HepG2 (cell line): ENCODE measurements around the gene SDC1. TPM values are rescaled to one million over a fixed set of nuclear protein-coding genes. Genes with fewer than 3 reads are reported as not detected.

Experiments
- ATF4 ChIP-seq, 2 experiments: fragments of 450-650 bp in 1 of 2; sonication (generic) in 1 of 2; formaldehyde crosslinking; IDR thresholded peaks; 2 replicates each; pipeline versions ENCODE4 v1.5.0 to v1.8.0; 2020 to 2022; ENCODE audit warnings: mild to moderate bottlenecking in 1 of 2, missing genetic modification reagents in 1 of 2
- CEBPG ChIP-seq: IDR thresholded peaks from 2 replicates; pipeline ENCODE4 v1.6.1; 2016
- CREBL2 ChIP-seq: sonication (generic); formaldehyde crosslinking; IDR thresholded peaks from 2 replicates; pipeline ENCODE4 v1.8.1; 2023; ENCODE audit warnings: missing genetic modification reagents, mild to moderate bottlenecking, borderline replicate concordance
- EED ChIP-seq: sonication (generic); formaldehyde crosslinking; IDR thresholded peaks from 2 replicates; pipeline ENCODE4 v1.5.0; 2020; ENCODE audit warnings: mild to moderate bottlenecking, missing genetic modification reagents
- FOXC1 ChIP-seq: sonication (generic); formaldehyde crosslinking; IDR thresholded peaks from 2 replicates; pipeline ENCODE4 v1.8.0; 2022; ENCODE audit warnings: mild to moderate bottlenecking, missing genetic modification reagents, borderline replicate concordance
- HMGXB3 ChIP-seq: sonication (generic); formaldehyde crosslinking; IDR thresholded peaks from 2 replicates; pipeline ENCODE4 v1.4.0; 2020; ENCODE audit warnings: missing genetic modification reagents, borderline replicate concordance
- HNF4A ChIP-seq: sonication (generic); formaldehyde crosslinking; IDR thresholded peaks from 2 replicates; pipeline ENCODE4 v1.4.0; 2020; ENCODE audit warnings: missing genetic modification reagents
- ISL2 ChIP-seq: sonication (generic); formaldehyde crosslinking; IDR thresholded peaks from 2 replicates; pipeline ENCODE4 v1.5.0; 2020; ENCODE audit warnings: missing genetic modification reagents
- MAFK ChIP-seq, 2 experiments: IDR thresholded peaks in 1 of 2; conservative IDR thresholded peaks in 1 of 2; 2 replicates each; pipeline ENCODE4 v1.6.1; 2011; ENCODE audit warnings: improper control_type of control experiment in 2 of 2, low read length in 2 of 2
- MED8 ChIP-seq: sonication (generic); formaldehyde crosslinking; IDR thresholded peaks from 2 replicates; pipeline ENCODE4 v1.8.1; 2023; ENCODE audit warnings: mild to moderate bottlenecking, missing genetic modification reagents; ENCODE audit not compliant: insufficient replicate concordance
- NAIF1 ChIP-seq: sonication (generic); formaldehyde crosslinking; IDR thresholded peaks from 2 replicates; pipeline ENCODE4 v1.5.0; 2020; ENCODE audit warnings: mild to moderate bottlenecking, missing genetic modification reagents, borderline replicate concordance
- NFE2L1 ChIP-seq: sonication (generic); formaldehyde crosslinking; IDR thresholded peaks from 2 replicates; pipeline ENCODE4 v1.4.0; 2020; ENCODE audit warnings: missing genetic modification reagents, mild to moderate bottlenecking, borderline replicate concordance
- ONECUT2 ChIP-seq: sonication (generic); formaldehyde crosslinking; IDR thresholded peaks from 2 replicates; pipeline ENCODE4 v1.4.0; 2020; ENCODE audit warnings: missing genetic modification reagents
- SAP130 ChIP-seq: IDR thresholded peaks from 2 replicates; pipeline ENCODE4 v1.6.1; 2016; ENCODE audit warnings: low read depth
- SETDB1 ChIP-seq: sonication (generic); formaldehyde crosslinking; IDR thresholded peaks from 2 replicates; pipeline ENCODE4 v1.5.1; 2020; ENCODE audit warnings: missing genetic modification reagents, mild to moderate bottlenecking, borderline replicate concordance
- SP1 ChIP-seq, 2 experiments: fragments of 450-650 bp in 1 of 2; sonication (generic) in 1 of 2; formaldehyde crosslinking in 1 of 2; IDR thresholded peaks; 2 replicates each; pipeline versions ENCODE4 v1.4.0 to v1.6.1; 2016 to 2020; ENCODE audit warnings: missing genetic modification reagents in 1 of 2
- U2AF2 ChIP-seq: fragments of 200-400 bp; formaldehyde crosslinking; IDR thresholded peaks from 2 replicates; pipeline ENCODE4 v1.6.1; 2017; ENCODE audit warnings: low read depth, mild to moderate bottlenecking, low read length
- ZBTB33 ChIP-seq: sonication (generic); formaldehyde crosslinking; IDR thresholded peaks from 2 replicates; pipeline ENCODE4 v1.4.0; 2020; ENCODE audit warnings: missing genetic modification reagents
- ZNF605 ChIP-seq: sonication (generic); formaldehyde crosslinking; IDR thresholded peaks from 2 replicates; pipeline ENCODE4 v1.8.0; 2022; ENCODE audit warnings: mild to moderate bottlenecking, missing genetic modification reagents
- ZNF639 ChIP-seq: conservative IDR thresholded peaks from 2 replicates; pipeline ENCODE4 v1.6.1; 2018; ENCODE audit warnings: missing genetic modification reagents
- polyA plus RNA-seq, 8 experiments: library from polyadenylated mRNA; depleted of rRNA in 3 of 8; stranded (reverse) in 7 of 8; unstranded in 1 of 8; fragments of >200 nt; fragmentation: Illumina TruSeq in 4 of 8; extraction: Trizol in 4 of 8; gene quantifications; 2 replicates each; pipeline versions ENCODE4 v1.2.1 to v1.2.3, GENCODE V29; 2011 to 2016; ENCODE audit warnings: low read depth in 4 of 8, missing spikeins in 1 of 8, mixed read lengths in 1 of 8; ENCODE audit not compliant: insufficient read depth in 1 of 8
- total RNA-seq, 5 experiments: library from RNA; depleted of rRNA; stranded (reverse); fragments of >200 nt; fragmentation: Illumina TruSeq; extraction: Trizol; gene quantifications; 2 replicates each; pipeline ENCODE4 v1.2.3, GENCODE V29; 2016; ENCODE audit warnings: low read depth in 1 of 5

Gene SDC1
- total and polyA plus RNA-seq, 2 of the 13 experiments (the other 11 are each of a cell fraction or from before 2014, with no cell fraction given), result 108 to 119 TPM

GRCh38 chr2:20165677-20166509 lies 59.0 kb downstream of the SDC1 start (continued):
- no peak for TF ChIP-seq HMGXB3 (CRISPR knock-in tag)
- no peak for TF ChIP-seq ZNF639
- TF ChIP-seq SAP130 (CRISPR knock-in tag), result no peak
- no peak for TF ChIP-seq EED (CRISPR knock-in tag)
- no peak for TF ChIP-seq ZNF605 (CRISPR knock-in tag)
- TF ChIP-seq ISL2 (CRISPR knock-in tag), result no peak
- TF ChIP-seq ATF4 (CRISPR knock-in tag; IDR thresholded peaks at IDR 0.05), result no peak
- no peak for TF ChIP-seq CEBPG (CRISPR knock-in tag)
- peak; percentile 58; the same call in 1 of the 2 replicates for TF ChIP-seq SP1 (IDR thresholded peaks at IDR 0.05)
- no peak for TF ChIP-seq SP1 (CRISPR knock-in tag; IDR thresholded peaks at IDR 0.05)
- no peak for TF ChIP-seq HNF4A (CRISPR knock-in tag)
- TF ChIP-seq NFE2L1 (CRISPR knock-in tag), result no peak
- no peak for TF ChIP-seq SETDB1 (CRISPR knock-in tag)
- no peak for TF ChIP-seq ONECUT2 (CRISPR knock-in tag)
- peak in 1 of 2 experiments; percentile 39; a peak in 2 of 4 replicates for TF ChIP-seq MAFK (conservative IDR thresholded peaks at IDR 0.05 in 1 of 2, IDR thresholded peaks at IDR 0.05 in 1 of 2; ENCODE audit: low read length in 2 of 2)
- TF ChIP-seq U2AF2, result no peak
- no peak for TF ChIP-seq ZBTB33
- TF ChIP-seq NAIF1 (CRISPR knock-in tag), result no peak
- no peak for TF ChIP-seq FOXC1
- no peak for TF ChIP-seq MED8 (CRISPR knock-in tag)
- TF ChIP-seq CREBL2 (CRISPR knock-in tag), result no peak
